GM12892 (cell line): ENCODE measurements around the gene ANKRD60.

Source experiments
- DNase-seq: peaks from one replicate; pipeline ENCODE4 v3.0.0; 2011; ENCODE audit not compliant: insufficient read length
- FAIRE-seq: peaks from 2 replicates; lab custom pipeline; 2011; peaks lifted over from hg19 to GRCh38; lab: Jason Lieb, UNC
- POLR2A ChIP-seq: IDR thresholded peaks from 2 replicates; pipeline ENCODE4 v1.6.1; 2011; ENCODE audit warnings: low read depth, low read length, control low read depth
- POLR2AphosphoS5 ChIP-seq: IDR thresholded peaks from 2 replicates; pipeline ENCODE4 v1.6.1; 2011; ENCODE audit warnings: low read depth, low read length, control low read depth
- TAF1 ChIP-seq: IDR thresholded peaks from 2 replicates; pipeline ENCODE4 v1.6.1; 2011; ENCODE audit warnings: low read depth, mild to moderate bottlenecking, control low read depth, low read length, borderline replicate concordance

Gene ANKRD60

DNA sequence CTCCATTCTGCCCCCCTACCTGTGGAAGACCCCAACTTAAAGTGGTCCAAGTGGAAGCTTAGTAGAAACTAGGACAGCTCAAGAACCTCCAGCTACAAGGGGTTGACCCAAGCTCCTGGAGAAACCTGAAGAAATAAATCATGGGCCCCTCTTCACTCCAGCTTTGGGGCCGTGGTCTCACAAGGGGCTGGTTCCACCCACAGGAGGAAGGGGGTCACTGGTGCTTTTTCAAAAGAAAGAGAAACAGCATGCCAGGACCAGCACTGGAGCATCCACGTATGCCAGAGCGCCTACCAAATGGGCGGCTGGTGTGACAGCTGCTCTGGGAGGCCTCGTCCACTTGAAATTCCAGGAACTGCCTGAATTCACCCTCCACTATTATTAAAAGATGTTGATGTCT lies 14.4 kb upstream of the ANKRD60 start:
- DNase-seq: no peak
- no peak for FAIRE-seq

DNA sequence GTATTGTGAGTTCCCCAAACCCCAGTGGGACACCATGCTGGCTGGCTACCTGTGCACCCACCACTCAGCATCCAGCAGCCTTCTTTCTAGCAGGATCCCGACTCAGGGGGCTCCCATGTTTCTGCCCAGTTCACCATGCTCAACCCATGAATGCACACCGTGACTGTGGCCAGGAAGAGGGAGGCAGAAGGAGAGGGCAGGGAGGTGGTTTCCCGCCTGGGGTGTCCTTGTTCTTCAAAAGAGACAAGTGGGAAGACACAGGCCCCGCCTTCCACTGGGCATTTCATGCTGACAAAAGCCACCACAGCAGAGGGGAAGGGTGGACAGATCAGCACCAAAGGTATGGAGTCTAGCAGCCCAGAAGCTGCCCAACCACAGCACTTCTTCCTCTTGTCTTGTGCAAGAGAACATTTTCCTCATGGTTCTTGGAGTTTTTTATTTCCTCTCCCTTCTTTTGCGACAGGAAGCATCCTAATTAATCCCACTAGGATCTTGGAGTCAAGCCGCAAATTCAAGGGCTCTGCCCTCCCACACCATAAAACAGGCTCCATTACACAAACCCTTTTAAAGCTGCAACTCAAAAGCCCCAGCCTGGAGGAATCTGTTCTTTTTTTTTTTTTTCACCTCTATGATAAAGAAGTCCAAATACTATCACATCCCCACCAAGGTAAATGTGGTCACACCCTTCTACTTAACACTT lies 13.5 kb upstream of the ANKRD60 start:
- FAIRE-seq (no peak), DNase-seq (no peak)
- TF ChIP-seq POLR2A (no peak), TAF1 (no peak), POLR2AphosphoS5 (no peak)

More for the DNA sequence above, 14.4 kb upstream of the ANKRD60 start:
- TF ChIP-seq TAF1 (no peak), POLR2AphosphoS5 (no peak), POLR2A (no peak)

- FAIRE-seq: no peak
- no peak for DNase-seq
- TF ChIP-seq TAF1: no peak
- TF ChIP-seq POLR2A: no peak
- TF ChIP-seq POLR2AphosphoS5: no peak
Measured at GRCh38 chr20:58240471-58240870, 12.0 kb upstream of the ANKRD60 start.

DNA sequence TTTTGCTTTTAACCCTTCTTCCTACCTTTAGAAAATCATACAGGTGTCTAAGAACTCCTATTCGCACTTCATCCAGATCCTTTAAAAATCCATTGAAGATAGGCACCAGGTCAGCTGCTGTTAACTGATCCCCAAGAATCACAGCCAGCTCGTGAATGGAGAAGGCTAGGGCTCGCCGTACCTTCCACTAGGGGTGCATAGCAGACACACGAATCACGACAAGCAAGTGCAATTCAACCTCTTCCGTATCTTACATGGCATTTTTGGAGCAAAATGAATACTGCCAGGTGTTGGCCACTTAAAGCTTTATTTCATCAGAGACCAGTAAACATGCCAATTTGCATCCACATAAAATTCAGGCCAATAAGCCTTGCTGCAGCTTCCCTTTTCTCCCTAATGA lies 10.8 kb upstream of the ANKRD60 start:
- FAIRE-seq (no peak), DNase-seq (no peak)
- TF ChIP-seq POLR2A (no peak), TAF1 (no peak), POLR2AphosphoS5 (no peak)

GRCh38 chr20:58238490-58238889 lies 10.0 kb upstream of the ANKRD60 start:
- DNase-seq: no peak
- no peak for FAIRE-seq

GRCh38 chr20:58237318-58238132 lies 9.1 kb upstream of the ANKRD60 start:
- DNase-seq (no peak), FAIRE-seq (peak; percentile 24)
- TF ChIP-seq POLR2AphosphoS5: no peak
- no peak for TF ChIP-seq TAF1

More at GRCh38 chr20:58238490-58238889, 10.0 kb upstream of the ANKRD60 start:
- TF ChIP-seq TAF1 (no peak), POLR2A (no peak), POLR2AphosphoS5 (no peak)

- peak; percentile 78 for FAIRE-seq
- DNase-seq: peak; percentile 64
- no peak for TF ChIP-seq POLR2A
- TF ChIP-seq POLR2AphosphoS5: no peak
Measured at GRCh38 chr20:58236612-58237317, 8.3 kb upstream of the ANKRD60 start.

DNA sequence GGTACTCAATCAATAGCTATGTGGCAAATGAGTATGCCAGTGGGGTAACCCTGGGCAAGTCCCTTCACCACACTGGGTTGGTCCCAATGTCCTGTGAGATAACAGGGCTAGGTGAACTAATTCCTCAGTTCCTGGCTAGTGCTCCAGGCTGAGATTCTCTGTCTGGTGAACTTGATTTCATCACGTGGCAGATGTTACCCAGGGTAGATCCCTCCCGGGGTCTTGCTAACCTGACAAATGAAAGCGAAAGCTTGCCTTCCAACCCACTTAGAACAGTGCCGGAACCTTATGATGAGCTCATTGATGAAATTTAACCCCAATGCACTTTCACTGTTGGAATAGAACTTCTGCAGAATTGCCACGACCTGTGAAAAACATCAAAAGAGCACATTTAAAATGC lies 6.6 kb upstream of the ANKRD60 start:
- TF ChIP-seq POLR2A (no peak), POLR2AphosphoS5 (no peak), TAF1 (no peak)
- no peak for DNase-seq
- no peak for FAIRE-seq

- no peak for TF ChIP-seq POLR2A
- no peak for TF ChIP-seq TAF1
- no peak for TF ChIP-seq POLR2AphosphoS5
- no peak for FAIRE-seq
- DNase-seq: no peak
Measured at GRCh38 chr20:58233881-58234528, 5.6 kb upstream of the ANKRD60 start.

DNA sequence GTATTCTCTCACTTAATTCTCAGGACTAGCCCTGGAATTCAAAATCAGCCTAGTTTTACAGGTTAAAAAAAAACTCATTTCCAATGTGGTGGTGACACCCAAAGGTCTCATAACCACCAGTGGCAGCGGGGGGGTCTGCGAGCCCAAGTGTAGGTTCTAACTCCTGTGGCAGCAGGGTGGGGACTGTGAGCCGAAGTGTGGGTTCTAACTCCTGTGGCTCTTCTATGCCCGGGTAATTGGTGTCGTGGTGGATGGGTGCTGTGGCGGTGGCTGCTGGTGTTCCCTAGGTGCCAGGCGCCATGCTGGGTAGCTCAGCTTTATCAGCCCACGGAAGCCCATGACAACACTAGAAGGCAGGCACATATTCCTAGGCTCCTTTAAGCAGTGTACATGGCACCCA lies 4.9 kb upstream of the ANKRD60 start:
- DNase-seq (no peak), FAIRE-seq (no peak)
- TF ChIP-seq TAF1 (no peak), POLR2AphosphoS5 (no peak), POLR2A (no peak)

GRCh38 chr20:58231683-58232082 lies 3.2 kb upstream of the ANKRD60 start:
- DNase-seq (no peak), FAIRE-seq (no peak)
- TF ChIP-seq POLR2A (no peak), TAF1 (no peak), POLR2AphosphoS5 (no peak)

DNA sequence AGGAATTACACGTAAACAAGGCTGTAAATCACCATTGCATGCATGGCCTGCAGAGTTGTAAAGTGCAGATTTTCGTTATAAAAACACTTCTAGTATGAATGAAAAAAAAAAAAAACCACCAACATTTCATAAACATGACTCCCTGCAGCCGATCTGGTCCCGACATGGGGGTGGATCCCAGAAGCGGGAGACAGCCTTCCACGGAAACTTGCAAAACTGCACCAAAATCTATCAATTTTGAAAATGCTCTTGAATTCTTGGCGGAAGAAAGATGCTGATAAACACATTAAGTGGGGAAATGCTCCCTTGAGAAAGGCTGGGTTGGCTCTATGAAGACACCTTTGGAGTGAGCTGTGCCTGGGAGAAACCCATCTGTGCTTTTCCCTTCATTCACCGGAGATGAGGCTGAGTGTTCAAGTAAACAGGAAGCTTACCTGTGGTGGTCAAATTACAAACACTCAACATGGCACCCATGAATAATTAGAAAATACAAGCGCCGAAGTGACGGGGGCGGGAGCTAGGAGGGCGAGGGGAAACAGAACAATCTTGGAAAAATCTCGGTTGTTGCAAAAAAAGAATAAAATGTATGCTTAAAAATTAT lies 845 bp upstream of the ANKRD60 start:
- TF ChIP-seq POLR2AphosphoS5: no peak
- TF ChIP-seq POLR2A: no peak
- TF ChIP-seq TAF1: no peak
- no peak for DNase-seq
- FAIRE-seq: no peak
